Epithelial cell of esophagus (primary cell): ENCODE measurements around the gene DIP2A.
"Not testable (repeated sequence)": the region's sequence is repeated elsewhere in the genome, so short reads cannot be mapped to it uniquely, and the experiment has no call there.

Experiments used
- DNase-seq: peaks from one replicate; pipeline ENCODE4 v3.0.0; 2010; ENCODE audit warnings: low read depth
- H3K4me3 ChIP-seq: 2 replicates; pipeline ENCODE4 v1.5.1; 2011; ENCODE audit warnings: mild to moderate bottlenecking, low read length, control low read depth
- TF ChIP-seq, protein P1 (sequence below): IDR thresholded peaks from 2 replicates; pipeline ENCODE4 v1.5.1; 2011; ENCODE audit warnings: low read depth, mild to moderate bottlenecking, low read length, control low read depth, inconsistent platforms; ENCODE audit not compliant: insufficient read depth; ENCODE audit errors: missing control alignments

DIP2A gene

GRCh38 chr21:46564391-46564790, 105.7 kb downstream of the DIP2A start:
- H3K4me3 ChIP-seq, result no peak overlapping the region
- TF ChIP-seq, protein P1, sequence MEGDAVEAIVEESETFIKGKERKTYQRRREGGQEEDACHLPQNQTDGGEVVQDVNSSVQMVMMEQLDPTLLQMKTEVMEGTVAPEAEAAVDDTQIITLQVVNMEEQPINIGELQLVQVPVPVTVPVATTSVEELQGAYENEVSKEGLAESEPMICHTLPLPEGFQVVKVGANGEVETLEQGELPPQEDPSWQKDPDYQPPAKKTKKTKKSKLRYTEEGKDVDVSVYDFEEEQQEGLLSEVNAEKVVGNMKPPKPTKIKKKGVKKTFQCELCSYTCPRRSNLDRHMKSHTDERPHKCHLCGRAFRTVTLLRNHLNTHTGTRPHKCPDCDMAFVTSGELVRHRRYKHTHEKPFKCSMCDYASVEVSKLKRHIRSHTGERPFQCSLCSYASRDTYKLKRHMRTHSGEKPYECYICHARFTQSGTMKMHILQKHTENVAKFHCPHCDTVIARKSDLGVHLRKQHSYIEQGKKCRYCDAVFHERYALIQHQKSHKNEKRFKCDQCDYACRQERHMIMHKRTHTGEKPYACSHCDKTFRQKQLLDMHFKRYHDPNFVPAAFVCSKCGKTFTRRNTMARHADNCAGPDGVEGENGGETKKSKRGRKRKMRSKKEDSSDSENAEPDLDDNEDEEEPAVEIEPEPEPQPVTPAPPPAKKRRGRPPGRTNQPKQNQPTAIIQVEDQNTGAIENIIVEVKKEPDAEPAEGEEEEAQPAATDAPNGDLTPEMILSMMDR, result no peak
- DNase-seq, result no peak

DNA sequence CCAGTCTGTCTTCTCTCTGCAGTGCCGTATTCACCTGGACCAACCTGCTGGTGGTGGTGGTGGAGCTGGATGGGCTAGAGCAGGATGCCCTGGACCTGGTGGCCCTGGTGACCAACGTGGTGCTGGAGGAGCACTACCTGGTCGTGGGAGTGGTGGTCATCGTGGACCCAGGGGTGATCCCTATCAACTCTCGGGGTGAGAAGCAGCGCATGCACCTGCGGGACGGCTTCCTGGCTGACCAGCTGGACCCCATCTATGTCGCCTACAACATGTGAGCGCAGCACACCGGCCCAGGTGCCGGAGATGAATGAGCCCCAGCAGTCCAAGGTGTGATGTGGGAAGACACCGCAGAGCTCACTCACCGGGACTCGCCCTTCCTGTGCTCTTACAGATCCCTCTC, 108.7 kb downstream of the DIP2A start:
- H3K4me3 ChIP-seq, result no peak overlapping the region
- TF ChIP-seq, protein P1, result no peak
- DNase-seq, result no peak

- no peak for DNase-seq
- TF ChIP-seq, protein P1, result no peak
- H3K4me3 ChIP-seq, result no peak overlapping the region
Observed at GRCh38 chr21:46568562-46568961, 109.9 kb downstream of the DIP2A start.

GRCh38 chr21:46569081-46569480, 110.4 kb downstream of the DIP2A start:
- no peak overlapping the region for H3K4me3 ChIP-seq
- TF ChIP-seq, protein P1, result no peak
- no peak for DNase-seq

- TF ChIP-seq, protein P1, result no peak
- DNase-seq, result no peak
- no peak overlapping the region for H3K4me3 ChIP-seq
Observed at GRCh38 chr21:46570119-46570518, 111.4 kb downstream of the DIP2A start.

GRCh38 chr21:46570631-46571030, 111.9 kb downstream of the DIP2A start:
- no peak overlapping the region for H3K4me3 ChIP-seq
- no peak for DNase-seq
- TF ChIP-seq, protein P1, result no peak

DNA sequence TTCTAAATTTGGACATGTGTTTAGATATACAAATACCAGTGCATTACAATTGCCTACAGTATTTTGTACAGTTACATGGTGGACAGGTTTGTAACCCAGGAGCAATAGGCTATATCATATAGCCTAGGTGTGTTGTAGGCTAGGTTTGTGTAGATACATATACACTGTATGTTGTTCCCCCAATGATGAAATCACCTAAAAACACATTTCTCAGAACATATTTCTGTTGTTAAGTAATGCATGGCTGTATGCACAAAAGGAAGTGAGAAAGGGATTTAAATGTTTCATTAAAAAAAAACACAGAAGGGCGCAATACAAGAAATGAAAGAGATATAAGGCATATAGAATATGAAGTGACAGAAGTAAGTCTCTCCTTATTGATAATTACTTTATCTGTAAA, 114.2 kb downstream of the DIP2A start:
- TF ChIP-seq, protein P1, result no peak
- H3K4me3 ChIP-seq, result no peak overlapping the region
- DNase-seq, result no peak

- DNase-seq, H3K4me3 ChIP-seq: not testable (repeated sequence)
Observed at GRCh38 chr21:46577786-46578185, 119.1 kb downstream of the DIP2A start.

DNA sequence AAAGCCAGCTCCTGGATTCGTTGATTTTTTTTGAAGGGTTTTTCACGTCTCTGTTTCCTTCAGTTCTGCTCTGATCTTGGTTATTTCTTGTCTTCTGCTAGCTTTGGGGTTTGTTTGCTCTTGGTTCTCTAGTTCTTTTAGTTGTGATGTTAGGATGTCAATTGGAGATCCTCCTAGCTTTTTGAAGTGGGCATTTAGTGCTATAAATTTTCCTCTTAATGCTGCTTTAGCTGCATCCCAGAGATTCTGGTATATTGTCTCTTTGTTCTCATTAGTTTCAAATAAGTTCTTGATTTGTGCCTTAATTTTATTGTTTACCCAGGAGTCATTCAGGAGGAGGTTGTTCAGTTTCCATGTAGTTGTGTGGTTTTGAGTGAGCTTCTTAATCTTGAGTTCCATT, 120.7 kb downstream of the DIP2A start:
- DNase-seq, H3K4me3 ChIP-seq: not testable (repeated sequence)
